Activated T-cell treated with anti-CD3 and anti-CD28 coated beads, Interleukin-2, amount 50 U/mL, for 24 hours (primary cell): Measurements from ENCODE around the gene ANKHD1.
"Not testable (repeated sequence)": the region's sequence is repeated elsewhere in the genome, so short reads cannot be mapped to it uniquely, and the experiment has no call there.

Experiments used
- DNase-seq: peaks from one replicate; pipeline ENCODE4 v3.0.0-alpha.2; 2020
- H3K27ac Mint-ChIP-seq: 2 replicates; pipeline ENCODE4 v1.8.0; 2020; ENCODE audit warnings: mild to moderate bottlenecking, mixed read lengths
- H3K27me3 Mint-ChIP-seq: 2 replicates; pipeline ENCODE4 v1.8.0; 2020; ENCODE audit warnings: mixed read lengths
- H3K36me3 Mint-ChIP-seq: 2 replicates; pipeline ENCODE4 v1.8.0; 2020; ENCODE audit warnings: low read depth, mixed read lengths
- H3K4me1 Mint-ChIP-seq: 2 replicates; pipeline ENCODE4 v1.8.0; 2020; ENCODE audit warnings: low read depth, mixed read lengths
- H3K4me3 Mint-ChIP-seq: 2 replicates; pipeline ENCODE4 v1.8.0; 2020; ENCODE audit warnings: mild to moderate bottlenecking, moderate library complexity, mixed read lengths
- H3K9me3 Mint-ChIP-seq: 2 replicates; pipeline ENCODE4 v1.8.0; 2020; ENCODE audit warnings: mixed read lengths

Gene ANKHD1

GRCh38 chr5:140398379-140398811, 3.2 kb upstream of the ANKHD1 start:
- Mint-ChIP-seq H3K9me3 (no peaks in the 10 kb centered on the region), H3K27me3 (no peaks in the 10 kb centered on the region), H3K4me3 (no peak overlapping the region), H3K36me3 (peaks cover 12% of the 10 kb centered on the region), H3K4me1 (peaks cover 16% of the 10 kb centered on the region), H3K27ac (no peak overlapping the region)
- DNase-seq: no peak

DNA sequence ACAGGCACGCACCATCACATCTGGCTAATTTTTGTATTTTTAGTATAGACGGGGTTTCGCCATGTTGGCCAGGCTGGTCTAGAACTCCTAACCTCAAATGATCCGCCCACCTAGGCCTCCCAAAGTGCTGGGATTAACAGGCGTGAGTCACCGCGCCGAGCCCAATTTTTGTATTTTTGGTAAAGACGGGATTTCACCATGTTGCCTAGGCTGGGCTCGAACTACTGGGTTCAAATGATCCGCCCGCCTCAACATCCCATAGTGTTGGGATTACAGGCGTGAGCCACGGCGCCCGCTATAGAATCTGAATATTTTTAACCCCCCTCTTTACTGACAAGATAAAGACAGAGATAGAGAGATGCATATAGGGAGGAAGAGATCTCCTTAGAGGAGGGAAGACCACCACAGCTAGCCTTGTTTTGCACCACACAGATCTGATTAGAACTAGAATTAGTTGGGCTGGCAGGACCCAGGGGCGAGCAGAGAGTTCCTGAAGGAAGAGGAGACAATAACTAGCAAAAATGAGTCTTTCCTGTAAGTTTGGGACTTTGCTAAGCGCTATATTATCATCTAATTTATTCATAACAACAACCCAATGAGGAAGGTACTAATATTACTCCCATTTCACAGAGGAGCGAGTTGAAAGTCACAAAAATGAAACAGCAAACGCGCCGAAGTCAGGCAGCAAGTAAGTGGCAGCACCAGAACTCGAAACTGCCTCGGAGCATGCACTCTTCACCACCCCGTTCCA, 1.5 kb upstream of the ANKHD1 start:
- H3K9me3 Mint-ChIP-seq: no peaks in the 10 kb centered on the region
- peaks cover 29% of the 10 kb centered on the region for H3K4me1 Mint-ChIP-seq
- H3K27ac Mint-ChIP-seq: no peak overlapping the region
- H3K4me3 Mint-ChIP-seq: no peak overlapping the region
- peaks cover 24% of the 10 kb centered on the region for H3K36me3 Mint-ChIP-seq
- no peaks in the 10 kb centered on the region for H3K27me3 Mint-ChIP-seq
- DNase-seq: no peak

DNA sequence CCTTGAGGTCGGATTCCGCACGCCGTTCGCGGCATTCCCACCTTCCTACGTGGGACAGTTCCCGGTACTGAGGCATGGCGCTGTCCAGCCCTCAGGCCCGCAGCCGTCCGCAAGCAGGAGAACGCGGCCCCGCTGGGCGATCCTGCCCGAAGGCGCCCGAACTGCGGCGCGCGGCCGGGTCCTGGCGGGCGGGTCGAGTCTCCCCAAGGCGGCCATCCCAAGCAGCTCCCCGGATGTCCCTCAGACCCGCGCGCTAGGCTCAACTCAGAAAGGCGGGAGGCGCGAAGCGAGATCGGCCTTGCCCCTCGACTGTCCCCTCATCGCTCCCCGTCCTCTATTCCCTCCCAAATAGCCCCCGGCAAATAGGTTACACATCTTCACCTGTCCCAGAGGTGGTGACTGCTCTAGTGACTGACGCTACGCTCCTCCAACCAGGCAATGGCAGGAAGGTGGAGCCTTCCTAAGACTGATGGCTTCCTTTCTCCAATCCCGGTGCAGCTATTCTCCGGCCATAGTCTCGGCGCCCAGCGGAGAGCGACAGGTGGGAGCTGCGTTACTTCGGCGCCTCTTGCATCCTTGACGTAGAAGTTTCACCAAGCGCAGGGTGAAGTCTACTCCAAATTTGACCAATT, 787 bp upstream of the ANKHD1 start:
- Mint-ChIP-seq H3K27me3 (no peaks in the 10 kb centered on the region), H3K36me3 (peaks cover 27% of the 10 kb centered on the region), H3K9me3 (no peaks in the 10 kb centered on the region), H3K4me3 (no peak overlapping the region), H3K27ac (no peak overlapping the region), H3K4me1 (peaks cover 31% of the 10 kb centered on the region)
- peak; percentile 90 for DNase-seq

GRCh38 chr5:140402258-140403074, 833 bp downstream of the ANKHD1 start:
- no peak overlapping the region for H3K4me3 Mint-ChIP-seq
- no peak overlapping the region for H3K27ac Mint-ChIP-seq
- H3K27me3 Mint-ChIP-seq: no peaks in the 10 kb centered on the region
- H3K4me1 Mint-ChIP-seq: peaks cover 44% of the 10 kb centered on the region
- H3K9me3 Mint-ChIP-seq: no peaks in the 10 kb centered on the region
- peaks cover 40% of the 10 kb centered on the region for H3K36me3 Mint-ChIP-seq
- peak; percentile 71 for DNase-seq

DNA sequence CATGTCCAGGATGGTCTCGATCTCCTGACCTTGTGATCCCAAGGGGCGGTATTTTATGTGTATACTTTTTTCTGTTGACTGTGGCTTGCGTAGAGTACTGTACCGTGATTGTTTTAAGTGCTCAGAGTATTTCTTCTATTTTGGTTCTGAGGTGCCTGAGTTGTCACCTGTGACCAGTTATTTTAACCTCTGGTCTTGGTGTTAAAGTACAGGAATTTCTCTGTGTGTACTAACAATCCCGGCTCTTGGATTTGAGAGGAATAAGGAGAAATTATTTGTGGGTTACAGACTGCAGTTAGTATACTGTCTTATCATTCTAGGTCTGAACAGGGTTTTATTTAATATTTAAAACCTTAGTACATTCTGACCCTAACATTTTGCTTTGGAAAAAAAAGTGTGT, 2.0 kb downstream of the ANKHD1 start:
- H3K27ac Mint-ChIP-seq: no peak overlapping the region
- H3K36me3 Mint-ChIP-seq: peaks cover 44% of the 10 kb centered on the region
- DNase-seq: no peak
- no peak overlapping the region for H3K4me3 Mint-ChIP-seq
- no peaks in the 10 kb centered on the region for H3K9me3 Mint-ChIP-seq
- H3K4me1 Mint-ChIP-seq: peaks cover 47% of the 10 kb centered on the region
- H3K27me3 Mint-ChIP-seq: no peaks in the 10 kb centered on the region

GRCh38 chr5:140408750-140409241, 7.2 kb downstream of the ANKHD1 start:
- peaks cover 55% of the 10 kb centered on the region for H3K36me3 Mint-ChIP-seq
- no peak overlapping the region for H3K4me3 Mint-ChIP-seq
- no peak for DNase-seq
- peaks cover 56% of the 10 kb centered on the region for H3K4me1 Mint-ChIP-seq
- H3K27me3 Mint-ChIP-seq: no peaks in the 10 kb centered on the region
- H3K9me3 Mint-ChIP-seq: no peaks in the 10 kb centered on the region
- no peak overlapping the region for H3K27ac Mint-ChIP-seq

DNA sequence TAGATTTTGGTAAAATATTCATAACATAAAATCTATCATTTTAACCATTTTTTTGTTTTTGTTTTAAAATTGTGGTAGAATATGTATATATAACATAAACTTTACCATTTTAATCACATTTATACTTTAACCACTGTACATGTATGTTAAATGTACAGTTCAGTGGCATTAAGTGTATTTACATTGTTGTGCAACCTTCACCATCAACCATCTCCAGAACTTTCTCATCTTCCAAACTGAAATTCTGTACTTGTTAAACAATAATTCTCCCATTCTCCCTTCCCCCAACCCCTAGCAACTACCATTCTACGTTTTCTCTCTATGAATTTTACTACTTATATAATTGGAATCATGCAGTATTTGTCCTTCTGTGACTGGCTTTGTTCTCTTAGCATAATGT, 11.6 kb downstream of the ANKHD1 start:
- H3K27me3 Mint-ChIP-seq: no peaks in the 10 kb centered on the region
- DNase-seq: no peak
- H3K27ac Mint-ChIP-seq: no peak overlapping the region
- no peaks in the 10 kb centered on the region for H3K9me3 Mint-ChIP-seq
- H3K36me3 Mint-ChIP-seq: peaks cover 48% of the 10 kb centered on the region
- no peak overlapping the region for H3K4me3 Mint-ChIP-seq
- H3K4me1 Mint-ChIP-seq: peaks cover 46% of the 10 kb centered on the region

DNA sequence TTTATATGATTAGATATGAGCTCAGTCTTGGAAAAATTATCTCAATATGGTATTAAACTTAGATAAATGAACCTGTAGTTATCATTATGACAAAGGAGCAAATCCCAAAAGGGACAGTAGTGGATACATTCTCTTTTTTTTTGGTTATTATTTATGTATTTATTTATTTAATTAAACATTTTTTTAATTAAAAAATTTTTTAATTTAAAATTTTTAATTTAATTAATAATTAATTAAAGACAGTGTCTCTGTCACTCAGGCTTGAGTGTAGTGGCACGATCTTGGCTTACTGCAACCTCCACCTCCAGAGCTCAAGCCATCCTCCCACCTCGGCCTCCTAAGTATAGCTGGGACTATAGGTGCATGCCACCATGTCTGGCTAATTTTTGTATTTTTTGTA, 15.6 kb downstream of the ANKHD1 start:
- Mint-ChIP-seq H3K4me3 (no peak overlapping the region), H3K27ac (no peak overlapping the region), H3K9me3 (no peaks in the 10 kb centered on the region), H3K36me3 (peaks cover 61% of the 10 kb centered on the region), H3K27me3 (no peaks in the 10 kb centered on the region), H3K4me1 (peaks cover 64% of the 10 kb centered on the region)
- no peak for DNase-seq

GRCh38 chr5:140418862-140419520, 17.4 kb downstream of the ANKHD1 start:
- Mint-ChIP-seq H3K27ac (no peak overlapping the region), H3K9me3 (no peaks in the 10 kb centered on the region), H3K36me3 (peaks cover 51% of the 10 kb centered on the region), H3K4me3 (no peak overlapping the region), H3K27me3 (no peaks in the 10 kb centered on the region), H3K4me1 (peaks cover 65% of the 10 kb centered on the region)
- DNase-seq: no peak

DNA sequence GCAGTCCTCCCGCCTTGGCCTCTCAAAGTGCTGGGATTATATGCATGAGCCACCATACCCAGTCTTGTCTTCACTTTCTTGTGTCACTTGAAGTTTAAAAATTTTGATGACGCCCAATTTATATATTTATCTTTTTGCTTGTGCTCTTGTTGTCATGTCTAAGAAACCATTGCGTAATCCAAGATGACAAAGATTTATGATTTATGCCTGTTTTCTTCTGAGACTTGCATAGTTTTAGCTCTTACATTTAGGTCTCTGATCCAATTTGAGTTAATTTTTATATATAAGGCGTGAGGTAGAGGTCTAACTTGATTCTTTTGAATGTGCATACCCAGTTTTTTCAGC, 18.6 kb downstream of the ANKHD1 start:
- peaks cover 47% of the 10 kb centered on the region for H3K36me3 Mint-ChIP-seq
- H3K4me1 Mint-ChIP-seq: peaks cover 67% of the 10 kb centered on the region
- no peaks in the 10 kb centered on the region for H3K27me3 Mint-ChIP-seq
- H3K9me3 Mint-ChIP-seq: no peaks in the 10 kb centered on the region
- DNase-seq: no peak
- H3K27ac Mint-ChIP-seq: peak overlapping the region; percentile 4
- H3K4me3 Mint-ChIP-seq: no peak overlapping the region

GRCh38 chr5:140420665-140421361, 19.2 kb downstream of the ANKHD1 start:
- peaks cover 70% of the 10 kb centered on the region for H3K4me1 Mint-ChIP-seq
- no peaks in the 10 kb centered on the region for H3K9me3 Mint-ChIP-seq
- peak overlapping the region; percentile 2 for H3K27ac Mint-ChIP-seq

GRCh38 chr5:140421375-140421774, 19.7 kb downstream of the ANKHD1 start:
- not testable (repeated sequence) for H3K27me3 Mint-ChIP-seq, H3K9me3 Mint-ChIP-seq, H3K4me3 Mint-ChIP-seq, DNase-seq, H3K27ac Mint-ChIP-seq
- Mint-ChIP-seq H3K4me1 (peaks cover 65% of the 10 kb centered on the region), H3K36me3 (peaks cover 48% of the 10 kb centered on the region)

More at GRCh38 chr5:140420665-140421361, 19.2 kb downstream of the ANKHD1 start:
- Mint-ChIP-seq H3K4me3 (no peak overlapping the region), H3K27me3 (no peaks in the 10 kb centered on the region), H3K36me3 (peaks cover 50% of the 10 kb centered on the region)
- no peak for DNase-seq

GRCh38 chr5:140423609-140424008, 22.0 kb downstream of the ANKHD1 start:
- H3K36me3 Mint-ChIP-seq: peaks cover 48% of the 10 kb centered on the region
- no peaks in the 10 kb centered on the region for H3K27me3 Mint-ChIP-seq
- no peaks in the 10 kb centered on the region for H3K9me3 Mint-ChIP-seq
- H3K27ac Mint-ChIP-seq: peak overlapping the region; percentile 12
- no peak for DNase-seq
- H3K4me3 Mint-ChIP-seq: no peak overlapping the region
- peaks cover 63% of the 10 kb centered on the region for H3K4me1 Mint-ChIP-seq

GRCh38 chr5:140424135-140424534, 22.5 kb downstream of the ANKHD1 start:
- H3K36me3 Mint-ChIP-seq: peaks cover 45% of the 10 kb centered on the region
- H3K9me3 Mint-ChIP-seq: no peaks in the 10 kb centered on the region
- DNase-seq: no peak
- peaks cover 59% of the 10 kb centered on the region for H3K4me1 Mint-ChIP-seq
- H3K4me3 Mint-ChIP-seq: no peak overlapping the region
- no peak overlapping the region for H3K27ac Mint-ChIP-seq
- H3K27me3 Mint-ChIP-seq: no peaks in the 10 kb centered on the region
